AG08395 (cell line): ENCODE results near the gene AKR1C1.
"Not testable (repeated sequence)": the region's sequence is repeated elsewhere in the genome, so short reads cannot be mapped to it uniquely, and the experiment has no call there.

Experiments used
- DNase-seq: peaks from one replicate; pipeline ENCODE4 v3.0.0; 2012; ENCODE audit warnings: mixed read lengths, low spot score

Gene AKR1C1

DNA sequence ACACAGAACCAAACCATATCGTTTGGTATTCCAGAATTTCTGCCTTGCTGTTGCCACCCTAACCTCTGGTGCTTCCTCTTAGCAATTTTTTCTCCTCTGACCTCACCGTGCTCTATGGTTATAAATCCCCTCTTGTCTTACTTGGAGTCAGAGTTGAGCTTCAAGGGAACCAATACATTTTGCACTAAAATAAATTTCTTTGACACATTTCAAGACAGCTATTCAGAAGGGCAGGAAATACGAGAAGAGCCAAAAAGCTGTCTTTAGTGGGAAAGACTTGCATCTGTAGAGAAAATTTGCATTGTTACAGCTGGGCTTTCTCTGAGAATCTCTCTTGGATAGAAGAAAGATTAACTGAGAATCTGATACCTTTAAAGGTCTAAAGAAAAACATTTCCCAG lies 54.9 kb downstream of the AKR1C1 start:
- no peak for DNase-seq

DNA sequence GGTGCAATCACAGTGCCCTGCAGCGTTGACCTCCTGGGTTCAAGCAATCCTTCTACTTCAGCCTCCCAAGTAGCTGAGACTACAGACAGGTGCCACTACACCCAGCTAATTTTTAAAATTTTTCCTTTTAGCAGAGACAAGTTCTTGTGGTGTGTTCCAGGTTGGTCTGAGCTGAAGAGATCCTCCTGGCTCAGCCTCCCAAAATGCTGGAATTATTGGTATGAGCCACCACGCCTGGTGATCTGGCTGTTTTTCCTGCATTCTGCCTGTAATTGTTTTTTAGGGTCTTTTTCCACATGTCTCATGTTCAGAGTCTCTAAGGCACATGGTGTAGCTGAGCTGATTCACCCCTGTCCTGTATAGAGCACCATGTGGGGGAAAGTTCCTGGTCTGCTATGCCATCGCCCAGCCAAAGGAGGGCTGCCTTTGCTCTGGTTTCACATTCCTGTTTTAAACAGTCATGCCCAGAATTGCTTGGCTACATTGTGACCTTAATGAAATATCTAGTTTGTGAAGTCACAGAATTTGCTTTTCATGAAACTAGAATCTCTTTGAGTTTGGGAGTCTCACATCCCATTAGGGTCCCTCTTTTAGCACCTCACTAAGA lies 55.6 kb downstream of the AKR1C1 start:
- peak; percentile 61 for DNase-seq

DNA sequence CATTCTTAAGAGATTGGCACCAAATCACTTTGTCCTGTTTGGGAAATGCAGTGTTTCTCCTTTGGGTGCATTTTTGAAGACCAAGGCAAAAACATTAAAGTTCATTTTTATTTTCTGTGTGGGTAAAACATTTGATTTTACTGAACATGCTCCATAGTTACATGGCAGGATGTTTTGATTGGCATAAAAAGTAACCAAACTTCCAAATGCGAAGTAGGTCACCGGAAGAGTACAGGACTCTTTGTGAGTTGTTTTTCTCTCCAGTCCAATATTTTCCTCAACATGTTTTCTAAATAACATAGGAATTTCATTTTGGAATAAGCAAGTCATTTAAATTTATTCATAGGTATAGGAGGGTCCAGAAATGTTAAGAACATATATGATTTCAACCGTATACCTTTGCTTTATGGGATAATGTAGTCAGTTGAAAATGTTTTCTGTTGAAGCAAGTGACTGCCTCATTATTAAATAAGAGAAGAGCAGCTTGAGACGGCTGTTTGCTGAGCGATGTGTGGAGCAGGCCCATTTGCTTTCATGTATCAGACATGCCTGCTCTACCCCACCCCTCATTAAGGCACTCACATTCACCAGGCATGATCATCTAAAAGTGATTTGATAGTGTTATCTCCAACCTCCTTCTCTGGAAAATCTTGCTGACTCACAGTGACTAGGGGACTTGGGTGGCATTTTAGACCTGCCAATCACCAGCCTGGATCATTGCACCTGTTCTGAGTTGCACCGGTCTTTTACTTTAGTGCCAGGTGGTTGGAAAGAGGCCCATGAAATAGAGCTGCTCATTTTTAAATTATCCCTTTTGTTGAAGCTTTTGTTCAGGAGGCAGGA lies 56.8 kb downstream of the AKR1C1 start:
- not testable (repeated sequence) for DNase-seq

DNA sequence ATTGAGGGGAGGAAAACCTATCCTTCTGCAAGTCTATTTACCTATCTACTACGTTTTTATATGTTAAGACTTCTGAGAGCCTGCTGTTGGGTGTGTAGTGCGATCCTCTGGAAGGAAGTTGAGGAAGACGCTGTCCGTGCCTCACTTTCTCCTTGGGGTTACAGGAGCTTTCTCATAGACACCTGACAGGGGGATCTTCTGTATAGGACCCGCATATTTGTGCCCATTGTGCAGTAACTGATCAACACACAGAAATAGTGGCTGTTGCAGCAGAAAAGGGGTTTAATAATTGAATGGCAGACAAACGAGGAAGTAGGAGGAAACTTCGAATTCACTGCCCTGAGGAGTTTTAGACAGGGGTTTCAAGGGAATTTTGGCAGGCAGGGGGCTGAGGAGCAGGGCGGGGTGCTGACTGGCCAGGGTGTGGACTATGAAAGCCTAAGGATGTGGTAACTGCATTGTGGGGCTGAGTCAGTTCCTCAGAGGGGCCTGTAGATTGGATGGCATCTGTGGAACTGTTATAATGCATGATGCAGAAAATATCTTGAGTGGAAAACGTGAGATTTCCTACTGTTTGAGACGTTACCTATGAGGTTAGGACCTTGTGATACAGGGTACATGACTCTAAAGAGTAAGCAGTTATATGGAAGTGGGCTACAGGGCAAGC lies 58.5 kb downstream of the AKR1C1 start:
- not testable (repeated sequence) for DNase-seq

DNA sequence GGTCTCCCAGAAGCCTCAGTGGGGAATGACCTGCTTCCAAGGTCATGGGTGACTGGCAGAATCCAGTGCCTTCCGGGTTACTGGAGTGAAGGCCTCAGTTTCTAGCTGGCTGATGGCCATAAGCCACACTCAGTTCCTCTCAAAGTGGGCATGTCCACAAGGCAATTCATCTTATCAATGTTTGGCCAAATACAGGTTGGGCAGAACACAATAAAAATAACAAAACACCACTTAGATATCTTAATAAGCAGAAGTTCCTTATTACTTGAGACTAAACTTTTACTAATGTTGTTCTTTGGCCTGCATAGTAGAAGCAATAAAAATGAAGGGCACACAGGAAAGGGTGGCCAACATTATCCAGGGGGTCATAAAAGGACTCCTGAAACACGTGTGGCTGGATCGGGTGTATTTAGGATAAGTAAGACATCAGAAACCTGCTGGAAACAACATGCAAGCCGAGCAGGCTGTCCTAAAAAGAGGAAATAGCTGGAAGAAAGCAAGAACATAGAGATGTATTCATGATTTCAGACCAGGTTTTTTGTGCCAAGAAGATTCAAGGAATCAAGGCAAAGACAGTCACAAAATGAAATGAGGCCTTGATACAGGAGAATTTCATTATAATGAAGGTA lies 60.1 kb downstream of the AKR1C1 start:
- DNase-seq, result no peak

DNA sequence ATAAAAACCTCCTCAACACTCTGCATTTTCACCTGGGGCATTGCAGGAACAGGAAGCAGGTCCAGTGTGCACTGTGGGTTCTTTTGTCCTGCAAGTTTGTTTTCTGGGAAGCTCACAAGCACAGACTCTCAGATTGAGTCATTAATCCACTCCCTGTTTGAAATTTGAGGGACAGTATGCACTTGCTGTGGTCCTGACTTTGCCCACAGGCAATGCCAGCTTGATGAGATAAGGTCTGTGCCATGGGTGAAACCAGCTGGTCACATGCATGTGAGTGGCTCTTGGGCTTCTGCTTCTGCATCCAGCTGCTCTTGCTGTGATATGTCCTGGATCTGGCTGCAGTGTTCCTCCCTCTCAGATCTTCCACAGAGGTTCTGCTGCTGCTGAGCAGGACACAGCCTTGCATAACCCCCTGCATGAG lies 62.3 kb downstream of the AKR1C1 start:
- DNase-seq, result not testable (repeated sequence)

DNA sequence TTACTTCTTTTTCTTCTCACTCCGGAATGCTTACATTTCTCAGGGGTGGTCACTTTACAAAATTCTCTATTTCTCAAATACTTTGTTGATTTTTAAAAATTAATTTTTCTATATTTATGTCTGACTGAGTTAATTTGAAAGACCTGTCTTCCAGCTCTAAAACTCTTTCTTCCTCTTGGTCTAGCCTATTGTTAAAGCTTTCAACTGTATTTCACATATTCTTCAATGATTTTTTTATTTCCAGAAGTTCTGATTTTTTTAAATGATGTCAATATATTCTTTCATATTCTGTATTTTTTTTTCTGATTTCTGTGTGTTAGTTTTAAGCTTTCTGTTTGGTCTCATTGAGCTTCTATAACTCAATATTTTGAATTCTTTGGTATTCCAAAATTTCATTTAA lies 67.8 kb downstream of the AKR1C1 start:
- DNase-seq, result no peak

DNA sequence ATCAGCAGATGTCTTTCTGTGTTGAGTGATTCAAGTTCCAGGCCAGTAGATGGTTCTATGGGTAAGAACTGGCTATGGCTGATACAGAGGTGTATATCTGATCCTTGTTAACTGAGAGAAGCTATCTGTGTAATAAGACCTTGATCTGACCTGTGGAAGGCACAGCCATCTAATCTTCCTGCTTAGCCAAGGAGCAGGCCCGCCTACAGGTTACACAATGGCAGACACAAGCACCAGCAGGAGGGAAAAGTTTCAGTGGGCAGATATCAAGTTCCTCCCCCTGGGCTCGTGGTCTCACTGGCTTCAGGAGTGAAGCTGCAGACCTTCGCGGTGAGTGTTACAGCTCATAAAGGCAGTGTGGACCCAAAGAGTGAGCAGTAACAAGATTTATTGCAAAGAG lies 68.4 kb downstream of the AKR1C1 start:
- not testable (repeated sequence) for DNase-seq

DNA sequence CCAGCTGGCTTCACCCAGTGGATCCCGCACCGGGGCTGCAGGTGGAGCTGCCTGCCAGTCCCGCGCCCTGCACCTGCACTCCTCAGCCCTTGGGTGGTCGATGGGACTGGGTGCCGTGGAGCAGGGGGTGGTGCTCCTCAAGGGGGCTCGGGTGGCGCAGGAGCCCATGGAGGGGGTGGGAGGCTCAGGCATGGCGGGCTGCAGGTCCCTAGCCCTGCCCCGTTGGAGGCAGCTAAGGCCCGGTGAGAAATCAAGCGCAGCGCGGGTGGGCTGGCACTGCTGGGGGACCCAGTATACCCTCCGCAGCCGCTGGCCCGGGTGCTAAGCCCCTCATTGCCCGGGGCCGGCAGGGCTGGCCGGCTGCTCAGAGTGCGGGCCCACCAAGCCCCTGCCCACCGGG lies 69.2 kb downstream of the AKR1C1 start:
- not testable (repeated sequence) for DNase-seq
